Raji (cell line): ENCODE results near the gene NPEPL1.

Source experiments
- POLR2A ChIP-seq: IDR thresholded peaks from 2 replicates; pipeline ENCODE4 v1.6.1; 2011; ENCODE audit warnings: low read depth, low read length, control low read depth; ENCODE audit not compliant: insufficient read depth

NPEPL1 gene

DNA sequence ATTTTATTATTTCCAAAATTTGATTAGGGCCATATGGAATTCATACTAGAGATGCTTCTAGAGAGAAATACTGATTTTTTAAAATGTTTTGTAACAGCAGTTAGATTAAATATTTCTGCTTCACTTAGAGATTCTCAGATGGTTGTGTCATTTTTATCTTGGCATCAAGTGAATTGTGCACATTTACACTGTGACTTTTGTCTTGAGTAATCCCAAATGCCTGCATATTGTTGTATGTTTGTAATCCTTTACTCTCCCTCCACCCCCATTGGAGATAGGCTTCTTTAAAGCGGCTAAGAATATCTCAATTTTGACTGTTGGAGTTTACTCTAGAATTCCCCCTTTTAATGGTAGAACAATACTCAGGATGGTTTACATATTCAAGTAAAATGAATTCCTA is 22.5 kb upstream of the NPEPL1 start:
- TF ChIP-seq POLR2A, result no peak

DNA sequence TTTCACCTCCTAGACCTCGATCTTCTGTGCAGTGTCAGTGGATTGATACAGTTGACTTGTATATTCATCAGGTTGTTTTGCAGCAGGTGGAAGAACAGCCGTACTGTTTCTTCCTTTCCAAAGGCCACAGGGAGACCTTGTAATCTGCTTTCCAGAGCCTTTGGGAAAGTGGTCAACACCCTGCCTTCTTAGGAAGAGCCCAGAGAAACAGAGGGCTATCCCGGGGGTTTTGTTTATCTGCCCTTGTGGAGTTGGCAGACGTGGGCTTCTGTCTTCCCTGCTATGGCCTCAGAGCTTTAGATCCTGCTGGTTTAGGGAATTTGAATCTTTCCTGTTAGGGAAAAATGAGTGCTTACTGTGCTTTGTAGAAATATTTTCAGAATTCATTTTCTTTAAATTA is 21.9 kb upstream of the NPEPL1 start:
- no peak for TF ChIP-seq POLR2A

DNA sequence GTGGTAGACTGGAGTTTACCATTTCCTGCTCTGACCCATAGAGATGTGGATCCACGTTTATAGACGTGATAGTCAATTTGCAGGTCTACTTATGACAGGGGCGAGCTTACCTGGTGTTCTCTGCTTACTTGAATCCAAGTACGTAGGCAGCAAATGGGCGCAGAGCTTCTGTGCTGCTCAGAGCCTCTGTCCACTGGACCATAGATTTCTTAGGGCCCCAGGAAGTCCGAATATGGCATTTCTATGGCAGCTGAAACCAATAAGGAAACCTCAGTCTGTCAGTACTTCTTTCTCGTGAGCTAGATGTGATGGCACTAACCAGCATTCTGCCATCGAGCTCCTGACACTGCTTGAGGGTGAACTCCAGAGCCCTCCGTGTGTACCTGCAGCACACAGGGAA is 19.5 kb upstream of the NPEPL1 start:
- no peak for TF ChIP-seq POLR2A

DNA sequence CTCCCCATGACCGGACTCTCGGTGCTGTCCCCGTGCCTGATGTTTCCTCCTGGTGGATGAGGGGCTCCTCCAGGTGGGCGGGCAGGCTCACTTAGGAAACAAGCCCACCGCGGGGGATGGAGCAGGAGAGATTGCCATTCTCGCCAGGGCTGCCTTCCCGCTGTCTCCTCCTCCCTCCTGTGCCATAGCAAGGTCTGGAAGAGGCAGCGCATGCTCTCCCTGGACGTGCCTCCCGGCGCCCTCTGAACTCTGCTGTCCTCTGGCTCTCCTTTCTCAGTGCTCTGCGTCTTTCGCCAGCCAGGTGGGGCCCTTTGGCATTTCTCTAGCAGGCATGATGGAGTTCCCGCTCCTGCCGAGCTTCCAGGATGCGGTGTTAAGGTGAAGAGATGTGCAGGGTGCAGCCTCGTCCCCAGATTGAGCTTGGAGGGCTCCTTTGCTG is 17.4 kb upstream of the NPEPL1 start:
- no peak for TF ChIP-seq POLR2A

DNA sequence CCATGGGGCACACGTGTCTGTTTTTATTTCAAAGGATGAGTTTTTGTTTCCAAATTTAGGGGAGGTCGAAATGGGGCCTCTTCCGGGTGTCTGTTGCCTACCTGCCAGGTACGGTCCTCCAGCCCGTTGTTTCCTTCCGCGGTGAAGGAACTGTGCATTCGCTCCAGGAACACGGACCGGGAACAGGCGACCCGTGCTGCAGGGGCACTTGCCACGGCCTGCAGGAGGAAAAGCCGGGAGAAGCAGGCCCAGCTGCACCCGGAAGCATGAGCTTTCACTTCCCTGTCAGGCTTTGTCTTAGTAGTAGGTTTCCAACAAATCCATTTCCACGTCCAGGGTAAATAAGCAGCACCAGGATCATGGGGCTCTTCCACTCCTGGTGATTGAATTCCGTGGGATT is 17.0 kb upstream of the NPEPL1 start:
- TF ChIP-seq POLR2A, result no peak

DNA sequence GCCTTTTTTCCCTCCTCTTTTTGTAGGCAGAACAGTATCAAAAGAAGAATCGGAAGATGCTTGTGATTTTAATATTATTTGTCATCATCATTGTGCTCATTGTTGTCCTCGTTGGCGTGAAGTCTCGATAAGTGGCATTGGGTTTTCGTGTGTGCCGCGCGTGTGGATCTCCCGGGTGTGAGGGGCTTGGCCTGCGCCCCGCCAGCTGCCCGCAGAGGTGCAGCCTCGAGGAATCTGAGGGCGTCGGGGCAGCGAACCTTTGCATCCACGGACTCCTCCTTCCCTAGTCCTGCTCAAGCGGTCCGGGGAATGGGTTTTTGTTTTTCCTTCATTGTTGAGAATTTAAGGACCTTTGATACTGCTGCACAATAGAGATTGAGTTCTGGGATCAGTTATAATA is 16.4 kb upstream of the NPEPL1 start:
- no peak for TF ChIP-seq POLR2A

DNA sequence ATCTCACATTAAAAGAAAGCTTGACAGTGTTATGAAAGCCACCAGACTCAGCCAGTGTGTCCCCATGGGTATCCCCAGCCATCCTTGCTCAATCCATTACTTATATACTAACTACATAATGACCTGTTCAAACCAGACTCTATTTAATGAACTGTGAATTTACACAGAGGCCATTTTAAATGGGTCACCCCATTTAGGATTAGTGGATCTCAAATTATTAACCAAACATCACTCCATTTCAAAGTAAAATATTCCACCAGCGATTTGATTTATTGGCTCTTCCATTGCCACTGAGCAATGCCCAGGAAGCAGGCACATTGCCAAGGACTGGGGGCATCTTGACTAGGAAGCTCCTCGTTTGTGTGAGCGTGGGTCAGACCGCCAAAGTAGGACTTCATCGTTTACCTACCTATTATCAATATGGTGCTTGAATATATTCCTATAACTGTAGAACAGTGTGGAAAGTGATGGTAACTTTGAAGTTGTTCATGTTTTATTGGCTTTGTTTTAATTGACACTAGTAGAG is 15.5 kb upstream of the NPEPL1 start:
- TF ChIP-seq POLR2A, result no peak

DNA sequence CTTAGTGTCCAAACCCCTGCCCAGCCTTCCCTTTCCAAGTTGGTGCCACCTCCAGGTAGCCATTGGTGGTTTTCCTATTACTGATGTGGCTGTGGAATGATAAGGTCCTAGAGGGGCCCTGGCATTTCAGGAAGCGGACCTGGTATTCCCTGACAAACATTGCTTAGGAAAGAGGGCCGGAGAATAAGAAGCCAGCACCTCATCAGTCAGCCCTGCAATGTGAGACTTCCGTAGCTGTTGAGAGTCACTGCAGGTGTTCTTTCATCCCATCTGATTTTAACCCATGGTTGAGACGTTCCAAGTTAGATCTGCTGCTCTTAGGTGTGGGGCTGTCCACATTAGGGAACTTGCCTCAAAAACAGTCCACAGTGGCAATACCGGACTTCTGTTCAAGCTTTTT is 14.8 kb upstream of the NPEPL1 start:
- no peak for TF ChIP-seq POLR2A

DNA sequence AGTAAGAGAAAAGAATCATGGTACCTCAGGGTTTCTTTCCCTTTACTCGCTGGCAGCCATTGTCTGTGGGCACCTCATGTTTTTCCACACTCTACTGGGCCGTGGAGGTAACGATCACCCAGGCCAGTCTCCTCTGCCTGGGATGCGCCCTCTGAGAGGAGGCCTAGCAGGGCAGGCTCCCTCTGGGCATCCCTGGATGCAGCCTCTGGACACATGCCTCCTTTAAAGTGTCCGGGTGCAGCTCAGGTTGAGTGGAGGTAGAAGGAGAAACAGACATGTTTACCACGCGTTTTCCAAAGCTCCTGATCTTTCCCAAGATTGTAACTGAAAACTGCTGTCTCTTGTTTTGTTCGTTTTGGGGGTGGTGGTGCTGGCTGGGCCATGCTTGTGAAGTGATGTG is 13.8 kb upstream of the NPEPL1 start:
- TF ChIP-seq POLR2A, result no peak

DNA sequence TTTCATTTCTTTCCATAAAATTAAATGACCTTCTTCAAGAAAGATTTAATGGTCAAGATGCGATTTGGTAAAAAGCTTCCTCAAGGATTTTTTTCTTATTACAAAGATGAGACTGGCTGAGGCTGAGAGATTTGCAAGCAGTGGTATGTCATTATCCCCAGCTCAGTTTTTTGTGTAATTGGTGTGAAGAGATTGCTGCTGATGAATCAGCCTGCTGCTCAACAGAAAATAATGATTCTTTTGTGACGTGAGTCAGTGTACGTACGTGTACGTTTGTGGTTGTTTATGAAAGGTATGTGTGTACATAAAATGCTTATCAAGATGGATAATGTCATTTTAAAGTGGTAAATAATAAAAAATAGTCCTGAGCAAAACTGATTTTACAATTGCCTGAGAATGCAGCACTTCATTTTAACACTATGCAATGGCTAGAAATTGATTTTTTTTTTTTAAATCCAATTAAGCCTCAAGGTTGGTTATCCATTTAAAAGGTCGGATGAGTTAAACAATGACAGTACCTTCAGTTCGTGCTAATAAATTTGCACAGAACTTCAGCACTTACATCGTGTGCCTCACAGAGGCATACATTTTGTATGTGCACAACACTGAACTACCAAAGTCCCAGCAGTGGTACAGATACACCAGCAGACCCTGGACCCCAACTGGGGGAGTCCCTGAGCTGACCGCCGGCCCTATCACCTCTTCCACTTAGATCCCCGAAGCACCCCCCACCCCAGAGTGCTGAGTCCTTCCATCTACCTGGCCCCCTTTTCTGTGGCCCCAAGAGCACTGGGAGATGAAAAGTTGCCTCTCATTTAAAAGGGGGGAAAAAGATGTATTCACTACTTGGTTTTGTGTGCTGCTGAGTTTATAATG is 9.7 kb upstream of the NPEPL1 start:
- TF ChIP-seq POLR2A, result no peak

DNA sequence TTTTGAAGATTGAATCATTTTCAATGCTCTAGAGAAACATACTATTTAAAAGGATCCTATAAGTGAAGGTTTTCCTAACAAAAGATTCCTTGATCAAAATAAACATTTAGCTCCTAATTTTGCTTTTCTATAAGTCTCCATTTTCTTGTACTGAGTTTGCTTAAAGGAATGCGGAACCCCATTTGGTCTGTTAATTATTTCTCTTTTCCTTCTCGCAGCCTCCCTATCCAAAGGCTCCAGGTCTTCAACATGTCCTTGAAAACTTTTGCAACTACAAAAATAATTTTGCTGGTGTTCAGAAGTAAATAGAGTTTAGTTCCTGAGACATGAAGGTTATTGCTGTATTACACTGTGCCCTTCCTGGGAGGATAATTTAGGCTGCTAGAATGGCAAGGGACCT is 8.3 kb upstream of the NPEPL1 start:
- no peak for TF ChIP-seq POLR2A

DNA sequence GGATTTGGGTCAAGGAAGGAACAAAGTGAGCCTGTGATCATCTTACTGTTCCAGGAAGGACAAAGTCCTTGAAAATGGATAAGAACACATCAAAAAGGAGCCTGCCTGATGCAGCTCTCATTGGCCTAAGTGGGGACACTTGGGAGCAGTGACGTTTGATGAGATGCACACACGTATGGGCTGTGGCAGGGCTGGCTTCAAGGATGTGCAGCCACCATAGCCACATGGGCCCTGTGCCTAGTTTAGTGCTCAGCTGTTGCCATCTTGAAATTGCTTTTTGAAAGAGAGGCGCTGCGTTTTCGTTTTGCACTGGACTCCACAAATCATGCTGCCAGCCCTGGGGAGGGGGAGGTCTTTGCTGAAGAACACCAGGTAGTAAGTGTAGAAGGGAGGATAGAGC is 6.6 kb upstream of the NPEPL1 start:
- TF ChIP-seq POLR2A, result no peak

DNA sequence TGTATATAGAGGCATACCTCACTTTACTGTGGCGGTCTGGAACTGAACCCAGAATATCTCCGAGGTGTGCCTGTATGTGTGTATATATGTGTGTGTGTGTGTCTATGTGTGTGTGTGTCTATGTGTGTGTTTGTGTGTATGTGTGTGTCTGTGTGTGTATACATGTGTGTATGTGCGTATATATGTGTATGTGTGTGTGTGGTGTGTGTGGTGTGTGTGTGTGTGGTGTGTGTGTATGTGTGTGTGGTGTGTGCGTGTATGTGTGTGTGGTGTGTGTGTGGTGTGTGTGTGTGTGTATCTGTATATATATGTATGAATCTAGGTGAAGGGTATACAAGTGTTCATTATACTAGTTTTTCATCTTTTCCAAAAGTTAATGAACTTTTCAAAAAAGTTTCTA is 4.2 kb upstream of the NPEPL1 start:
- TF ChIP-seq POLR2A, result no peak

DNA sequence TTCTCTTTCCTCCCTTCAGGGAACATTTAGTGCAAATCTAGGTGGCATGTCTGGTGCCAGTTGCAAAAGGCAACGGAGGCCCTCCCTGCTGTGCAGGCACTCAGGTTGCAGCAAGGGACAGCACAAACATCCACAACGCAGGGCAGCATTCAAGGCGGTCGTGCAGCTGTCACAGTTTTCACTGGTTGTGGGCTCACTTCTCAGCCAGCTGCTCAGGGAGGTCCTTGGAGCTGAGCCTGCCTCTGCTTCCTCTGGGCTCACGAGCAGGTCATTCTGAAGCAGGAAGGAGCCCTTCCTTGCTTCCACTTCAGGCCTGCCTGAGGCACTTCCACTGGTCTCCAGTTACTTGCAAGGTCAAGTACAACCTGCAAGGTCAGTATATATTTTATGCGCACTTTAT is 3.8 kb upstream of the NPEPL1 start:
- TF ChIP-seq POLR2A, result no peak

DNA sequence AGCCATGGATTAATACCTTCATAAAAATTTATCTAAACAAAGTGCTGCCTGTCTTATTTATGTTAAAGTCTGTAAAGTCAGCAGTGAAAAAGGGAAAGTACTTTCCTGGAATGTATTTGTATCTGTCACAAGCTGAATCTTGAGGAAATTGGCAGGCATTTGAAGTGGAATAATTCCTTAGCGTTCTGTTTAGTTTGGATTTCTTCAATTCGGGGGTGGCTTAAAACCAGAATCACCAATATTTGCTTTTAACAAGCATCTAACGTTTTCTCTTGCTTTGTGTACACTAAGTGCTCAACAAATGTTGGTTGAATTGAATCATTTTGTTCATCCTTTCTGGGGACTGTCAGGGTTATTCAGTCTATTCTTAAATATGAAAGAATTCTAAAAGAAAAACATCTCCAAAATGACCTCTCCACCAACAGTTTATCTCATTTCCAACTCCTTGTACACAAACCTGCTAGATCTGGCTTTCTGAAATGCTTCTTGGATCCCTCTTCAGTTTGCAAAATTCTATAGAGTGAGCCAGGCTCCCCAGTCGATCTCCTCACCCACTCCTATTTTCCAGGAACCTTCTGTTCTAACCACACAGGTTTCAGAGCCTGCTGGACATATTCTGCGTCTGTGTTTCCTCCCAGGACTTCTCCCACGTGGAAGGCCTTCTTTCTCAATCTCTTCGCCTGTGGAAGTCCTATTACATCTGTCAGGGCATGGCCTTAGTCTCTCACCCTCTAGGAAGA is 2.0 kb upstream of the NPEPL1 start:
- no peak for TF ChIP-seq POLR2A
